ENCODE results near the gene RBBP4.
"Not testable (repeated sequence)": the region's sequence is repeated elsewhere in the genome, so short reads cannot be mapped to it uniquely, and the experiment has no call there.

The RBBP4 gene

GRCh38 chr1:32639489-32640075 lies 11.4 kb upstream of the RBBP4 start:
- DNase-seq (ENCODE audit: low read depth), result no peak

GRCh38 chr1:32642292-32642827 lies 8.6 kb upstream of the RBBP4 start:
- DNase-seq (ENCODE audit: low read depth), result not testable (repeated sequence)

GRCh38 chr1:32644426-32644825 lies 6.6 kb upstream of the RBBP4 start:
- no peak for DNase-seq (ENCODE audit: low read depth)

- no peak for DNase-seq (ENCODE audit: low read depth)
These were observed 3.5 kb upstream of the RBBP4 start for GRCh38 chr1:32647308-32648134.

GRCh38 chr1:32650248-32650751 lies 708 bp upstream of the RBBP4 start, which contains the start of gene ZBTB8OS:
TSS of gene ZBTB8OS (minus strand) at chr1:32650550. CDS start at chr1:32650529, 21 bp downstream.
- peak; percentile 83 for DNase-seq (ENCODE audit: low read depth)

- no peak for DNase-seq (ENCODE audit: low read depth)
These were observed 559 bp downstream of the RBBP4 start for GRCh38 chr1:32651461-32652073.

GRCh38 chr1:32652244-32652962 lies 1.4 kb downstream of the RBBP4 start:
- no peak for DNase-seq (ENCODE audit: low read depth)

- no peak for DNase-seq (ENCODE audit: low read depth)
These were observed 8.6 kb downstream of the RBBP4 start for GRCh38 chr1:32659581-32659980.

GRCh38 chr1:32665915-32666314 lies 14.9 kb downstream of the RBBP4 start:
- DNase-seq (ENCODE audit: low read depth), result no peak

- DNase-seq (ENCODE audit: low read depth), result no peak
These were observed 16.0 kb downstream of the RBBP4 start for GRCh38 chr1:32666901-32667566.

GRCh38 chr1:32668716-32669115 lies 17.7 kb downstream of the RBBP4 start:
- DNase-seq (ENCODE audit: low read depth), result not testable (repeated sequence)

- no peak for DNase-seq (ENCODE audit: low read depth)
These were observed 25.9 kb downstream of the RBBP4 start for GRCh38 chr1:32676945-32677344.

- DNase-seq (ENCODE audit: low read depth), result not testable (repeated sequence)
These were observed 29.0 kb downstream of the RBBP4 start for GRCh38 chr1:32679993-32680392.

GRCh38 chr1:32680642-32681041 lies 29.6 kb downstream of the RBBP4 start:
- DNase-seq (ENCODE audit: low read depth), result no peak

- peak; percentile 64 for DNase-seq (ENCODE audit: low read depth)
These were observed 30.5 kb downstream of the RBBP4 start for GRCh38 chr1:32681509-32681908.

- DNase-seq (ENCODE audit: low read depth), result no peak
These were observed 31.0 kb downstream of the RBBP4 start for GRCh38 chr1:32681999-32682398.

GRCh38 chr1:32683397-32683796 lies 32.4 kb downstream of the RBBP4 start:
- no peak for DNase-seq (ENCODE audit: low read depth)

GRCh38 chr1:32684167-32684811 lies 33.3 kb downstream of the RBBP4 start:
- DNase-seq (ENCODE audit: low read depth), result peak; percentile 83

GRCh38 chr1:32685498-32685897 lies 34.5 kb downstream of the RBBP4 start:
- no peak for DNase-seq (ENCODE audit: low read depth)

GRCh38 chr1:32686387-32686786 lies 35.4 kb downstream of the RBBP4 start:
- DNase-seq (ENCODE audit: low read depth), result no peak
